Activated CD4-positive, alpha-beta T cell treated with anti-CD3 and anti-CD28 coated beads, Interleukin-2, Interleukin-4, amounts not matched to agents 100 ng/mL and 50 ng/mL, durations not matched to agents 16 hours and 8 hours (primary cell): ENCODE measurements around the gene MRPS24.
"Not testable (repeated sequence)": the region's sequence is repeated elsewhere in the genome, so short reads cannot be mapped to it uniquely, and the experiment has no call there.

ENCODE experiments used
- DNase-seq: peaks from one replicate; pipeline ENCODE4 v3.0.0-alpha.2; 2020; ENCODE audit warnings: low spot score

The MRPS24 gene

GRCh38 chr7:43869006-43869866 is at the start of gene MRPS24:
Gene MRPS24, minus strand, starts transcription at chr7:43869517. Its CDS starts 22 bp downstream, at chr7:43869495.
- peak; percentile 94 for DNase-seq

GRCh38 chr7:43915907-43916306 is 46.6 kb upstream of the MRPS24 start:
- DNase-seq, result no peak

- DNase-seq, result no peak
These were observed 45.5 kb upstream of the MRPS24 start for GRCh38 chr7:43914795-43915194.

- peak; percentile 44 for DNase-seq
These were observed 37.2 kb upstream of the MRPS24 start, which contains the start of gene URGCP for GRCh38 chr7:43906331-43907010. Gene URGCP, minus strand, starts transcription at chr7:43906596. Its CDS starts 21 bp downstream, at chr7:43906575.

GRCh38 chr7:43905956-43906330 is 36.6 kb upstream of the MRPS24 start:
- DNase-seq, result peak; percentile 24

- DNase-seq, result no peak
These were observed 36.1 kb upstream of the MRPS24 start for GRCh38 chr7:43905209-43905946.

- DNase-seq, result no peak
These were observed 35.4 kb upstream of the MRPS24 start for GRCh38 chr7:43904533-43905208.

GRCh38 chr7:43902542-43903054 is 33.3 kb upstream of the MRPS24 start:
- no peak for DNase-seq

- DNase-seq, result not testable (repeated sequence)
These were observed 29.3 kb upstream of the MRPS24 start for GRCh38 chr7:43898571-43898970.

GRCh38 chr7:43895847-43896415 is 26.6 kb upstream of the MRPS24 start:
- no peak for DNase-seq

- DNase-seq, result no peak
These were observed 22.0 kb upstream of the MRPS24 start for GRCh38 chr7:43891069-43891955.

GRCh38 chr7:43890468-43890867 is 21.2 kb upstream of the MRPS24 start:
- DNase-seq, result no peak

GRCh38 chr7:43888993-43889945 is 20.0 kb upstream of the MRPS24 start:
- no peak for DNase-seq

GRCh38 chr7:43884617-43885016 is 15.3 kb upstream of the MRPS24 start:
- no peak for DNase-seq

- no peak for DNase-seq
These were observed 14.9 kb upstream of the MRPS24 start for GRCh38 chr7:43884209-43884608.

- DNase-seq, result no peak
These were observed 11.3 kb upstream of the MRPS24 start for GRCh38 chr7:43880596-43880995.

- DNase-seq, result no peak
These were observed 10.2 kb upstream of the MRPS24 start for GRCh38 chr7:43879477-43879876.

- no peak for DNase-seq
These were observed 9.6 kb upstream of the MRPS24 start for GRCh38 chr7:43878867-43879266.
